ENCODE results near the gene SYS1. TPM values are rescaled to one million over a fixed set of nuclear protein-coding genes. Genes with fewer than 3 reads are reported as not detected.

Gene SYS1
- polyA plus RNA-seq, 2 donors: 8.4 to 16.5 TPM

DNA sequence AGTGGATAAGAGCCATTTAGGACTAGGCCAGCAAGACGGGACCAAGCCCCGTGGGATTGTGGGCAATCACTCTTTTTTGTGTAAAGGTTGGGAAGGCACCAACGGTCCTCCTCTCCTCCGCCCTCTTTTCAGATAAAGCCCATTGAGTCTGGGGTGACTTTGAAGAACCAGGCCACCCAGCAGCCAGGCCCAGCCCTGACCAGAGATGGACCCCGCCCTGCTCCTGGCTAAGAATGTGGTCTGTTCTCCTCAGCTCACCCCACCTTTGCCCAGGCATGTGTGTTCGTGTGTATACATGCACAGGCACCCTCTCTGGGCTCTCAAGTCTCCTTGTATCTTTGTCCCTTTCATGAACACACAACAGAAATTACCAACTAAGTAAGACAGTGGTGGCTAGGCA is 23.9 kb upstream of the SYS1 start:
- H3K36me3 ChIP-seq (ENCODE audit: control insufficient read depth in 2 of 2, insufficient read depth in 2 of 2, low read length in 1 of 2): peaks cover 8 to 17% of the 10 kb centered on the region in 2 donors
- H3K27ac ChIP-seq (ENCODE audit: low read depth in 2 of 2, low read length in 1 of 2): peak overlapping the region; percentile 83 to 98
- 60 to 61% methylated on average over 6 of the region's 6 CpGs for WGBS, 2 donors
- H3K4me3 ChIP-seq (ENCODE audit: low read depth in 1 of 2, low read length in 2 of 2): no peak overlapping the region
- H3K27me3 ChIP-seq (ENCODE audit: control insufficient read depth in 1 of 2, insufficient read depth in 2 of 2, low read length in 2 of 2): no peaks in the 10 kb centered on the region
- H3K4me1 ChIP-seq (ENCODE audit: control insufficient read depth in 2 of 2, insufficient read depth in 2 of 2, low read length in 1 of 2): peaks cover 17 to 54% of the 10 kb centered on the region in 2 donors
- no peaks in the 10 kb centered on the region for H3K9me3 ChIP-seq (ENCODE audit: control insufficient read depth in 2 of 2, insufficient read depth in 1 of 2, low read depth in 1 of 2, low read length in 1 of 2)

DNA sequence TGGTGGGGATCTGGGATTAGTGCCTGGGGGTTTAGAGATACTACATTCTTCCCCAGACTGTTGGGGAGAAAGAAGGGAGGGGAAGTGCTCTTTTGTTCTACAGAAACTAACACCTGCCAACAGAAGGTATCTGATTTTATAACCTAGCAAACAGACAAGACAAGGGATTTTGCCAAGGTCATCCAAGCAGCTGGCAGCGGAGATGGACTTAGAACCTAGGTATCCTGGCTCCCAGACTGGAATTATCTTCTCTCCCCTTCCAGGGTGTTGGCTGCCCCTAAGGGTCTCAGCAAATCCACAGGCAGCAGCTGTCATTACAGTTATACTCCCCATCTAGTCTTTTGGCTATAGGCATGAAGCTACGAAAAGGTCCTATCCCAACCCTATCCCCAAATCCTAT is 23.2 kb upstream of the SYS1 start:
- Histone ChIP-seq H3K27ac (ENCODE audit: low read depth in 2 of 2, low read length in 1 of 2) (peak overlapping the region; percentile 83 to 98), H3K4me3 (ENCODE audit: low read depth in 1 of 2, low read length in 2 of 2) (no peak overlapping the region), H3K9me3 (ENCODE audit: control insufficient read depth in 2 of 2, insufficient read depth in 1 of 2, low read depth in 1 of 2, low read length in 1 of 2) (no peaks in the 10 kb centered on the region), H3K36me3 (ENCODE audit: control insufficient read depth in 2 of 2, insufficient read depth in 2 of 2, low read length in 1 of 2) (peaks cover 8 to 16% of the 10 kb centered on the region in 2 donors), H3K27me3 (ENCODE audit: control insufficient read depth in 1 of 2, insufficient read depth in 2 of 2, low read length in 2 of 2) (no peaks in the 10 kb centered on the region), H3K4me1 (ENCODE audit: control insufficient read depth in 2 of 2, insufficient read depth in 2 of 2, low read length in 1 of 2) (peaks cover 17 to 54% of the 10 kb centered on the region in 2 donors)
- WGBS, 2 donors: 77 to 91% methylated on average over 2 of the region's 2 CpGs

DNA sequence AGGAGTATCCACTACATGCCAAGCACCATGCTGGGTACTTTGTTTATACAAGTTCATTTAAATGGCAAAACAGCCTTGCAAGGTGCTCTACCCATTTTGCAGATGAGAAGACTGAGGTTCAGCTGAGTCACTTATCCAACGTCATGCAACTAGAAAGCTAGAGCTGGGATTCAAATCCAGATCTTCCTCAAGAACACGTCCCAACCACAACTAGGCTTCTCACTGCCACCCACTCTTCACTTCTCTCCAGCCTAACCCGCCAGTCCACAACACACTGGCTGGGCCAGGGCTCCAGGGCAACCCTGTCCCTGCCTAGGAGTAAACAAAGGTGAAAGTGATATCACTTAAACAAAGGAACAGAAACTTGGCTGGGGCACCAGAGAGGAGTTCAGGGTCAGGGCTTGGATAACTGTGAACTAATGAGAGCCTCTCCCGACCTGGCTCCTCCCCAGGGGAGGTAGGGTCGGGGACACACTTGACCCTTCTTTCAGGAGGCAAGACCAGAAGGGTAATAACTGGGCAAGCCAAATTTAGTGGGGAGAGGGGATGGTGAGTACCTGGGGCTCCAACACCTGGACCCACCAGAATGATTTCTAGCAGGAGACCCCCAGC is 22.6 kb upstream of the SYS1 start:
- H3K4me1 ChIP-seq (ENCODE audit: control insufficient read depth in 2 of 2, insufficient read depth in 2 of 2, low read length in 1 of 2): peaks cover 17 to 54% of the 10 kb centered on the region in 2 donors
- H3K36me3 ChIP-seq (ENCODE audit: control insufficient read depth in 2 of 2, insufficient read depth in 2 of 2, low read length in 1 of 2): peaks cover 5 to 11% of the 10 kb centered on the region in 2 donors
- H3K27me3 ChIP-seq (ENCODE audit: control insufficient read depth in 1 of 2, insufficient read depth in 2 of 2, low read length in 2 of 2): no peaks in the 10 kb centered on the region
- WGBS, 2 donors: 38% methylated on average over 5 of the region's 5 CpGs
- peak overlapping the region; percentile 83 to 98 for H3K27ac ChIP-seq (ENCODE audit: low read depth in 2 of 2, low read length in 1 of 2)
- no peaks in the 10 kb centered on the region for H3K9me3 ChIP-seq (ENCODE audit: control insufficient read depth in 2 of 2, insufficient read depth in 1 of 2, low read depth in 1 of 2, low read length in 1 of 2)
- no peak overlapping the region for H3K4me3 ChIP-seq (ENCODE audit: low read depth in 1 of 2, low read length in 2 of 2)

DNA sequence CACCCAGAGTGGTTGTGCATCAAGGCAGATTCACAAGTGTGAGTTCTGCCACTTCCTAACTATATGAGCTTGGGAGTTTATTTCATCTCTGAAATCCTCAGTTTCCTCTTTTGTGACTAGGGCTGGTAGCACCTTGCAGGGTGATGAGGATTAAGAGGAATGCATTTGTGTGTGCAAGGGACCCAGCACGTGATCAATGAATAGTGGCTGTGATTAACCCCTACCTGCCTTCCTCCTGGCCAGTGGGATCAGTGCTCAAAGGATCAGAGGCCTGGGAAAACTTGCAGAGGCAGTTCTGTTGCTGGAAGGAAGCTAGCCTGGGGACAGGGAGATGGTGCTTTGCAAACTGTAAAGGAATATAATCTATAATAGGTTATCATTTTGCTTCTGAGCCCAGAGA is 22.0 kb upstream of the SYS1 start:
- H3K36me3 ChIP-seq (ENCODE audit: control insufficient read depth in 2 of 2, insufficient read depth in 2 of 2, low read length in 1 of 2): peaks cover 0 to 6% of the 10 kb centered on the region in 2 donors
- H3K4me3 ChIP-seq (ENCODE audit: low read depth in 1 of 2, low read length in 2 of 2): no peak overlapping the region
- WGBS, 2 donors: 30 to 32% methylated on average over 1 of the region's 1 CpG
- H3K27ac ChIP-seq (ENCODE audit: low read depth in 2 of 2, low read length in 1 of 2): peak overlapping the region; percentile 83 to 98
- no peaks in the 10 kb centered on the region for H3K9me3 ChIP-seq (ENCODE audit: control insufficient read depth in 2 of 2, insufficient read depth in 1 of 2, low read depth in 1 of 2, low read length in 1 of 2)
- H3K27me3 ChIP-seq (ENCODE audit: control insufficient read depth in 1 of 2, insufficient read depth in 2 of 2, low read length in 2 of 2): no peaks in the 10 kb centered on the region
- H3K4me1 ChIP-seq (ENCODE audit: control insufficient read depth in 2 of 2, insufficient read depth in 2 of 2, low read length in 1 of 2): peaks cover 17 to 54% of the 10 kb centered on the region in 2 donors

DNA sequence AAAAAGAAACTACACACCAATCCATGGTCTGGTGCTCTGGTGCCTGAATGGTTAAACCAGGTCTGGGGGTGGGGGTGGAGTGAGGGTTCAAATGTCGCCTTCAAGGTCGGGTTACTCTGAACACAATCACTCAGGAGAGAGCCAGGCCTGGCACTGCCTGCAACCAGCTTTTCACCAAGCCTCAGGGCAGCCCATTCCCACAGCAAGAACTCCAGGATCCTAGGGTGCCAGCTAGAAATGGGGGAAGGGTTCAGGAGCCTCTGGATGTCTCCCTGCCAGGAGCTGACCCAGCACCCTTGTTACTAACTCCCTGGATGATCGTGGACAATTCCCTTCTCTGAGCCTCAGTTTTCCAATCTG is 21.4 kb upstream of the SYS1 start:
- no peaks in the 10 kb centered on the region for H3K9me3 ChIP-seq (ENCODE audit: control insufficient read depth in 2 of 2, insufficient read depth in 1 of 2, low read depth in 1 of 2, low read length in 1 of 2)
- 27 to 39% methylated on average over 3 of the region's 3 CpGs for WGBS, 2 donors
- H3K4me3 ChIP-seq (ENCODE audit: low read depth in 1 of 2, low read length in 2 of 2): peak overlapping the region in 1 of 2 donors; percentile 33
- peaks cover 0 to 6% of the 10 kb centered on the region in 2 donors for H3K36me3 ChIP-seq (ENCODE audit: control insufficient read depth in 2 of 2, insufficient read depth in 2 of 2, low read length in 1 of 2)
- H3K27me3 ChIP-seq (ENCODE audit: control insufficient read depth in 1 of 2, insufficient read depth in 2 of 2, low read length in 2 of 2): no peaks in the 10 kb centered on the region
- H3K4me1 ChIP-seq (ENCODE audit: control insufficient read depth in 2 of 2, insufficient read depth in 2 of 2, low read length in 1 of 2): peaks cover 17 to 51% of the 10 kb centered on the region in 2 donors
- peak overlapping the region; percentile 83 to 98 for H3K27ac ChIP-seq (ENCODE audit: low read depth in 2 of 2, low read length in 1 of 2)

DNA sequence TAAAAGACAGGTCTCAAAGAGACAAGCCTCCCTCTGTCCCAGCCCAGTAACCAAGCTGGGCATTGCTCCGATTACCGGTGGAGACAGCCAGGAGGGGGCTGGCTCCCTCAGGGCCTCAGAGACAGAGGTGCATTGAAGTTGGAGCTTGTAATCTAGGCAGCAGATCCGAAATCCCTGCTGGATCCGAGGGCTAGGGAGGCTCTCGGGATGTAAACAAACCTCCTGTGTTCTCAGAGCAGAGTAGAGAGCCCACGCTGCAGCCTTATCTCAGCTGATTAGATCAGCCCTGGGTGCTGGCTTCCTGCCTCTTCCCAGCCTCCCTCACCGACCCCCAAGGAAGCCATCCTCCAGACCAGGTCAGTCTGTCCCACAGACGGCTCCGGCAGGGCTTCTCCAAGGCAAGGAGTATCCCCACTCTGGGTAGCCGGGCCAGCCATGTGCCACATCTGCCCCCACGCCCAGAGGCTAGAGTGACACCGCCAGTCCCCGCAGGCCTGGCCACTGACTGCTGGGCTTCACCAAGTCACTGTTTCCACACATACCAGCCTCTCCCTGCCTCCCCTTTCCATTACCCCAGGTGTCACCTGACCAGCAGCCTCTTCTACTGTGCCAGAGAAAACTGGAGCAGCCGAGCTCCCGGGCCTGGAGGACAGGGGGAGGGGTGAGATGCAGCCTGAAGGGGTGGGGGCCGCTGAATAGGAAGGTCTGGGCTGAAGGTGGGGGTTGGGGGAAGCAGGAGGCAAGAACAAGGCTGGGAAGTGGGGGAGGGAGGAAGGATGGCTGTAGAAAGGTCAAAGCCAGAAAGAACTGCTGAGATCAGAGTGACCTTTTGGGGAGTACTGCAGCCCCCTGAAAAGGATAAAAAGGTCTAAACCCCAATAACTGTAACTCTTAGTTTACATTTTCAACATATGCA is 20.8 kb upstream of the SYS1 start:
- Histone ChIP-seq H3K27ac (ENCODE audit: low read depth in 2 of 2, low read length in 1 of 2) (peak overlapping the region; percentile 83 to 98), H3K36me3 (ENCODE audit: control insufficient read depth in 2 of 2, insufficient read depth in 2 of 2, low read length in 1 of 2) (peaks cover 0 to 4% of the 10 kb centered on the region in 2 donors), H3K4me3 (ENCODE audit: low read depth in 1 of 2, low read length in 2 of 2) (peak overlapping the region; percentile 0 to 33), H3K4me1 (ENCODE audit: control insufficient read depth in 2 of 2, insufficient read depth in 2 of 2, low read length in 1 of 2) (peaks cover 17 to 46% of the 10 kb centered on the region in 2 donors), H3K9me3 (ENCODE audit: control insufficient read depth in 2 of 2, insufficient read depth in 1 of 2, low read depth in 1 of 2, low read length in 1 of 2) (no peaks in the 10 kb centered on the region), H3K27me3 (ENCODE audit: control insufficient read depth in 1 of 2, insufficient read depth in 2 of 2, low read length in 2 of 2) (no peaks in the 10 kb centered on the region)
- 25 to 29% methylated on average over 16 of the region's 16 CpGs for WGBS, 2 donors

DNA sequence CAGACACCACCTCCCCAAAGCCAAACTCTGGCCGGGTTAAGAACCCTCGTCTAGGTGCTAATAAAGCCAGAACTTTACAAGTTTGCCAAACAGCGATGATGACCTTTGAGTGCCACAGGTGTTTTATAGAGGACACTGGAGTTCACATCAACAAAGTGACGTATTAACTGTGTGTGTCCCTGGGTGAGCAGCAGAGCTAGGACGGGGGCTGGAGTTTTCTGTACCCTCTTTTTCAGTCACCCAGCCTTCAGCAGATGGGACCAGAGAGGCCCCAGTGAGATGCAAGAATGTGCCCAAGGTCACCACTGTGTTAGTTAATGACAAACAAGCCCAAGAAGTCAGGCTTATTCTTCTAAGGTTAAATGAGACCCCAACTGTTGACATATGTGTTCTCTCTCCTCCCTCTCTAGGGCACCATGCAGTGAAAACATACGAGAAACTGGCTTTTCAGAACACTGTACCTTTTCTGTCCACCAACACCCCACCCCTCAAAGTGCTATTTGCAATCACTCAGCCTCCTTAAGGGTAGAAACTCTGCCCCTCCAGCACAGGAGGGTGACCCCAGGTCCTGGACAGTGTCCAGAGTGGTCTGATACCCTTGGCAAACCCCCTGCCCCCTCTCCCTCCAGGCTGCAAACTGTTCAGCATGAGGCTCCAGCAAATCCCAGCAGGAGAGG is 20.0 kb upstream of the SYS1 start:
- Histone ChIP-seq H3K27ac (ENCODE audit: low read depth in 2 of 2, low read length in 1 of 2) (peak overlapping the region; percentile 83 to 98), H3K27me3 (ENCODE audit: control insufficient read depth in 1 of 2, insufficient read depth in 2 of 2, low read length in 2 of 2) (no peaks in the 10 kb centered on the region), H3K4me1 (ENCODE audit: control insufficient read depth in 2 of 2, insufficient read depth in 2 of 2, low read length in 1 of 2) (peaks cover 13 to 38% of the 10 kb centered on the region in 2 donors), H3K9me3 (ENCODE audit: control insufficient read depth in 2 of 2, insufficient read depth in 1 of 2, low read depth in 1 of 2, low read length in 1 of 2) (no peaks in the 10 kb centered on the region), H3K4me3 (ENCODE audit: low read depth in 1 of 2, low read length in 2 of 2) (peak overlapping the region; percentile 12 to 14), H3K36me3 (ENCODE audit: control insufficient read depth in 2 of 2, insufficient read depth in 2 of 2, low read length in 1 of 2) (peaks cover 0 to 4% of the 10 kb centered on the region in 2 donors)
- WGBS, 2 donors: 44 to 46% methylated on average over 6 of the region's 6 CpGs

DNA sequence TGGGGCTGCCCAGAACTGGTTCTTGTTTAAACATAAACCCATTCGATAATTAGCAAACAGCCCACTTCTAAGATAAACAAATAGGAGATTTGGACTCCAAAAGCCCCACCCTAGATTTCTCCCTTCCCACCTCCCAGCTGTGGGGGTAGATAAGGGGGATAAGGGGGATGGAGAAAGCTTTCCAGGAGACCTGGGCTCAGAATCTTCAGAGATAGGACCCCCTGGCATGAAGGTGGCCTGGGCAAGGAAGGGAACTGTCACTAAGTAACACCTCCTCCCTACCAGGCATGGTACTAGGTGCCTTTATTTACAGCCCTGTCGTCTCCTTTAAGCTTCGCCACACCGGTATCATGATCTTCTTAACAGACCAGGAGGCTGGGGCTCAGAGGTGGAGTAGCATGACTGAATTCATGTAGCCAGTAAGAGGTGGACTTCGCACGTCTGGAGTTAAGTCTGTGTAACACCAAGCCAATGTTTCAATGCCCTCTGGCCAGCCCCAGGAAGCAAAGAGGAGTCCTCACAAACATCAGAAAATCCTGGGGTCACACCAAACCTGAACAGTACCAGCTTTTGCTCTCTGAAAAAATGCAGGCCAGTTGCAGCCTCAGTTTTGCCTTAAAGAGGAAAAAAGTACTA is 19.3 kb upstream of the SYS1 start:
- Histone ChIP-seq H3K4me1 (ENCODE audit: control insufficient read depth in 2 of 2, insufficient read depth in 2 of 2, low read length in 1 of 2) (peaks cover 13 to 34% of the 10 kb centered on the region in 2 donors), H3K27ac (ENCODE audit: low read depth in 2 of 2, low read length in 1 of 2) (peak overlapping the region; percentile 83 to 98), H3K9me3 (ENCODE audit: control insufficient read depth in 2 of 2, insufficient read depth in 1 of 2, low read depth in 1 of 2, low read length in 1 of 2) (no peaks in the 10 kb centered on the region), H3K4me3 (ENCODE audit: low read depth in 1 of 2, low read length in 2 of 2) (peak overlapping the region; percentile 14 to 86), H3K27me3 (ENCODE audit: control insufficient read depth in 1 of 2, insufficient read depth in 2 of 2, low read length in 2 of 2) (no peaks in the 10 kb centered on the region), H3K36me3 (ENCODE audit: control insufficient read depth in 2 of 2, insufficient read depth in 2 of 2, low read length in 1 of 2) (peaks cover 0 to 4% of the 10 kb centered on the region in 2 donors)
- 41 to 42% methylated on average over 6 of the region's 6 CpGs for WGBS, 2 donors
